Brain pericyte (primary cell): ENCODE data around the gene GRIFIN.

Source experiments
- DNase-seq: peaks from one replicate; pipeline ENCODE4 v3.0.0-alpha.2; 2012; ENCODE audit warnings: low read depth, low spot score

Gene GRIFIN

DNA sequence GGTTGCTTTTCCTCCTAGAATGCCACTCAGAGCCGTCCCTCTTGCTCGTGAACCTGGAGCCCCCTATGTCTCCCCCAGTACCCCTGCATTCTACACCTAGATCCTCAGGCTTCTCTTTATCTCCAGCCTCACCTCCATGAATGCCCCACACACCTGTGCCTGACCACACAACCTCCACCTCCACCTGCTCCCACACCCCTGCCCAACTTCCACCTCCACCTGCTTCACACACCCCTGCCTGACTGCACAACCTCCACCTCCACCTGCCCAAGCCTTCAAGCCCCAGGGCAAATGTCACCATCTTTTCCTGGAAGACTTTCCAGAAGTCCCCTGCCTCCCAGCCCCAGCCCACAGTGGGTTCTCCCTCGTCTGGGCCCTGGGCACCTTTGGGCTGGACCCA is 36.5 kb upstream of the GRIFIN start:
- DNase-seq, result no peak

GRCh38 chr7:2512179-2512661 is 36.0 kb upstream of the GRIFIN start:
- DNase-seq, result no peak

DNA sequence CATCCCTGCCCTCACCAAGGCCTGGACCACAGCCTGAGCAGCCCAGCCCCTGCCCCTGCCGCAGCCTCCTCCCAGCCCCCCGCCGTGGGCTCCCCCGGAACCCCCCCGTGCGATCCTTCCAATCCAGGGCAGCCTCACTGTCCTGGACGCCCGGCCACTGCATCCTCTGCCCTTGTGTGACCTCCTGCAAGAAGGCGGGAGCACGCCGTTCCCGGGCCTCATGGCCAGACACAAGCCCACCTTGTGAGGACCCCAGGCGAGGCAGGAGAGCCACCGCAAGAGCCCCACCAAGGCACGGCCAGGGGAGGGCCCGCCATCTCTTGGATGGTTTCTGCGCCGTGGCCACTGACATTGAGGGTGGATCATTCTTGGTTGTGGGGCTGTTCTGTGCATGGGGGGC is 35.6 kb upstream of the GRIFIN start:
- no peak for DNase-seq

DNA sequence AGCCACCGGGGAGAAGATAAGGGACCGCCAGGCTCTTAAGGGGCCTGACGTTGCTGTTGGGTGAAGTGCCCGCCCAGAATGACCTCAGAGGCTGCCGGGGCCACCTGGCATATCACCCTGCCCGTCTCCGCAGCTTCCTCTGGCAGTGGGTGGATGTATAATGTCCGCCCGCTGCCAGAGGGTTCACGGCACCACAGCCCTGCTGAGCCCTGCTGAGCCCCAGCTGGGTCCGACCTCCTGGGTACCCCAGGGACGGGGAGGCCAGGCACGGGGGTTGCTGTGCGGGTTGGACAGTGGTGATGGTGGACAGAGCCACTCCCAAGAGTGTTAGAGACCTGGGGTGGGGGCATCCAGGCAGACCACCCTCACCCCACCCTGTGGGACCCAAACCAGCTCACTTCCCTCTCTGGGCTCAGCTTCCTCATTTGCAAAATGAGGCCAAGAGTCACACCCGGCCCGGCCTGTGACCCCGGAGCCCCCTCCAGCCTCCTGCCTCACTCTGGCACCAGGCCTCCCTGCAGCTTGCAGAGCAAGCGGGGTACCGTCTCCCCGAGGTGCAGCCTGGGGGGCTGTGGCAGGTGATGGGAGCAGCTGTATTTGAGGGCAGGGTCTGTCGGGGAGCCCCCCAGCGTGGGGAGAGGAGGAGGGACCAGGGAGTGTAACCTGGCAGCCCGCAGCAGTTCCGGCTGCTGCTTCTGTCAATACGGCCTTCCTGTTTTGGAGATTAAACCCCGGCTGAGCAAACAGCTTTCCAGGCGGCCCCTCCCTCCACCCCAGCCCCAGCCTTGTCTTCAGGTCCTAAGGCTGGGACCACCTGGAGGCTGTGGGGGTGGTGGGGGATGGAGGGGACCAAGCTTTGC is 34.9 kb upstream of the GRIFIN start:
- no peak for DNase-seq

DNA sequence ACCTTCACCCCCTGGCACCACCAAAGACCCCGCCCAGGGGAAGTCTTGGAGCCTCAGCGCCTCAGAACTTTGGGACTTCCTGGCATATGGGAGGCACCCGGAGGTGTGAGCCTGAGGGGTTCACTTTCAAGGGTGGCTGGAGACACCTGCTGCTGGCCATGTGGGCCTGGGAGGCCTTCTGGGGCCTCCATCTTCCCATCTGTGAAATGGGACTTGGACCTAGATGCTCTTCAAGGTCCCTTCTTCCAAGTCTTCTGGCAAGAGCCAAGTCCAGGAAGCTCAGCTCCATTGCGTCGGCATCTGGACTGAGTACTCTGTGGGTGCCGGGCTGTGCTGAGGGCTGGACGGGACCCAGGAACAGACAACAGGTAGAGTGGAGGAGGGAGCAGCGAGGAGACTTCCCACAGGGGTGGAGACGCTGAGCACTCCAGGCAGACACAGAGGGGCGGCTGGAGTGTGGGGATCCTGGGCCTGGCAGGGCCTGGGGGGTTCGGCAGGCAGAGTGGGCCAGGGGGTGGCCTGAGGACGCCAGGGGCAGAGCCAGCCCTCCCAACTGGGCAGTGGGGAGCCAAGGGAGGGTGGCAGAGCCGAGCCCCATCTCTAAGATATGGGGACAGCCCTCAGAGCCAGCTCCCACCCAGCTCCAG is 34.1 kb upstream of the GRIFIN start:
- DNase-seq, result no peak

DNA sequence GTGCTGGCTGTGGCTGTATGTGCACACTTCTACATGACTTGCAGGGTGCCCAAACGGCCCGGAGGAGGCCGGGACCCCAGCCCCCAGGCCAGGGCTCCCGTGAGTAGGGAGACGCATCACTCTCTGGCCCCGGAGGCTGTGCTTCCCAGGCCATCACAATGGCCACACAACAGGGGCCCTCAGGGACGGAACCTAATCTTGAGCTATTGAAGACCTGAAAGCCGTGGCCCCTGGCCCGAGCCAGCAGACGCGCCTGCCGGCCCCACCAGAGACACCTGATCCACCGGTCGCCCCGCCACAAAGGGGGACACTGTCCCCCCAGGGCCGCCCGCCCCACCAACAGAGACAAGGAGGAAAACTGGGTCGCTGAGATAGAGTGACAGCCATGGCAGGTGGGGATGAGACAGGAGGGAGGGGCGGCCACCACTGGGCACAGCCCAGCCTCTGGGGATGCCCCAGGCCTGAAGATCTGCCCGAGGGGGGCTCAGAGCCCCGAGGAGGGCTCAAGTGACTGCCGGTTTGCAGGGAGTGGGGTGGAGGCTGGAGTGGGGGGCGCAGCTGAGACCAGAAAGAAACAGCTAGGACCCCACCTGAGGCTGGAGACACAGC is 33.2 kb upstream of the GRIFIN start:
- no peak for DNase-seq

- DNase-seq, result no peak
Measured at GRCh38 chr7:2508327-2509215, 32.4 kb upstream of the GRIFIN start.

GRCh38 chr7:2507917-2508306 is 31.7 kb upstream of the GRIFIN start:
- DNase-seq, result no peak

DNA sequence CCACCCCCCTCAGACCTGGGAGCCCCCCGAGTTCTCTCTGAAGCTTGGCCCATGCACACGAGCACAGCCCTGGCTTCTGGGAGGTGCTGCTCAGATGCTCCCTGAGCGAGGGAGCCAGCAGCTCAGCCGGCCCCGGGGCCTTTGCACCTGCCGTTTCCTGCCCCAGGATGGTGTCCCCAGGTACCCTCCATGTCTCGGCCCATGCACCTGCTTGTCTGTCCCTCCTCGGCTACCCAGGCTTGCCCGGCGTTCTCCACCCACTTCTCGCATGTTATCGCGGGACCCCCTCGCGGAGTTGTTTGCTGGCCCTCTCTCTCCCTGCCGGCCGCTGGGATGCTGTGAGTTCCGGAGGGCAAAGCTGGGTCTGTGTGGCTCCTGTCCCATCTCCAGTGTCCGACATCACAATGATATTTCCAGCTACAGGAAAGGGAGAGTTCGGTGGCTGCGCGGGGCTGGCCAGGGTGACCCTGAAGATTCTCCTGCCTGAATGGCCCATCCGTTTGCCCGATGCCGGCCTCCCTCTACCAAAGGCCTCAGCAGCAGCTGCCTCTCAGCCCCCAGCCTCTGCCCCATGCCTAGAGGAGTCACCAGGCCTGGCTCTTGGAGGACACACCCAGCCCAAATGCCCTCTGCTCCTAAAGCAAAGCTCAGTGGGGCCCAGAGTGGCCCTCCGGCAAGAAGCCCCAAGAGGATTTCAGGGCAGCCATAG is 31.2 kb upstream of the GRIFIN start:
- no peak for DNase-seq

- no peak for DNase-seq
Measured at GRCh38 chr7:2505401-2505800, 29.2 kb upstream of the GRIFIN start.

GRCh38 chr7:2504889-2505375 is 28.7 kb upstream of the GRIFIN start:
- no peak for DNase-seq

GRCh38 chr7:2504128-2504888 is 28.1 kb upstream of the GRIFIN start:
- DNase-seq, result no peak

- no peak for DNase-seq
Measured at GRCh38 chr7:2503056-2503941, 27.1 kb upstream of the GRIFIN start.

- DNase-seq, result no peak
Measured at GRCh38 chr7:2502647-2502966, 26.4 kb upstream of the GRIFIN start.

DNA sequence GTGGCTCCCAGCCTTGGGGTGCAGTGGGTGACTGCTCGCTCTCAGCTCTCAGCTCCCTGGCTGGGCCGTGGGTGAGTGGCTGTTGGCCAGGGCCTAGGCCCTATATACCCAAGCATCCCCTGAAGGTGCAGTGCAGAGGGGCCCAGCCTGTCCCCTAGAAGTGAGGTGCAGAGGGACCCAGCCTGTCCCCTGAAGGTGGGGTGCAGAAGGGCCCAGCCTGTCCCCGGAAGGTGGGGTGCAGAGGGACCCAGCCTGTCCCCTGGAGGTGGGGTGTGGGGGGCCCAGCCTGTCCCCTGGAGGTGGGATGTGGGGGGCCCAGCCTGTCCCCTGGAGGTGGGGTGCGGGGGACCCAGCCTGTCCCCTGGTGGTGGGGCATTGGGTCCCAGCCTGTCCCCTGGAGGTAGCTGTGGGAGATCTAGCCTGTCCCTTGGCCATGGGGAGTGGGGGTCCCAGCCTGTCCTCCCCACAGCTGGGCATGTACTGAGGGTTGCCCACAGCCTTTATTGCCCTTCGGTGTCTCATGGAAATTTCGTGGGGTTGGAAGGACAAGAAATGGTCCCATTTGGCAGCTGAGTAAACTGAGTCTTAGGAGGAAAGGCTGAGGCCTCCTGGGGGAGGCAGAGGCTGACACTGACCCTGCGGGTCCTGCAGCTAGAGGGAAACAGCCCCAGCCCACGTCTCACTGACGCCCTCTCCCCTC is 25.9 kb upstream of the GRIFIN start:
- no peak for DNase-seq

- no peak for DNase-seq
Measured at GRCh38 chr7:2500701-2501100, 24.5 kb upstream of the GRIFIN start.

DNA sequence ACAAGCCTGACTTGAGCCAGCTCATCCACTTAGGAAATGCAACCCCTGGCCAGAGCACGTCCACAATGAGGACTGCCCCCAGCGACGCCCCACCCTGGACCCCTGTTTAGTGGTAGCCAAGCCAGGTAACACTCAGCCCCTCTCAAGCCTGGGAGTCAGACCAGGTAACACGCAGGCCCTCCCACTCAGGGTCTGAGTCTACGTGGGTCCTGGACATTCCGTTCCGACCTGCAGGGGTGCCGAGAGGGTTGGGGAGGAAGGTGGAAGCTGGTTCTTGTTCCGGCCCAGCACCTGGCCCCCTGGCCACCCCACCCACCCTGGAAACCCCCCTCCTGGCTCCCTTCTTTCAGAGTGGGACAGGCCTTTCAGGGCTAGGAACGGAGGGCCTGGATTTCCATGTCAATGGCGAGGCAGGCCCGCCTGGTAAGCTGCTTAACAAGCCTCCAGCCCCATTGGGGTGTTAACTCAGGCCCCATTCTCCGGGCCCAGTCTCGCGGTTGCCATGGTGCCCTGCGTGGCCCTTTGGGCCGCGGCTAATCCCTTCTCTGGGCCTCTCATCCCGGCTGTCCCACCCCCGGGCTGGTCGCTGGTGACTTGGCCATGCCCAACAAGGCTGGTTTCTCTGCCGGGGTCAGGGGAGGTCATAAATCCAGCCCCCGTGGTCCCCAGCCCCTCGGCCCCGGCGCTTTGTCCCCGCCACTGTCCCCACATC is 23.7 kb upstream of the GRIFIN start:
- no peak for DNase-seq

GRCh38 chr7:2499181-2499580 is 23.0 kb upstream of the GRIFIN start:
- DNase-seq, result no peak
